ENCODE data around the gene CHAC2.

CHAC2 gene

DNA sequence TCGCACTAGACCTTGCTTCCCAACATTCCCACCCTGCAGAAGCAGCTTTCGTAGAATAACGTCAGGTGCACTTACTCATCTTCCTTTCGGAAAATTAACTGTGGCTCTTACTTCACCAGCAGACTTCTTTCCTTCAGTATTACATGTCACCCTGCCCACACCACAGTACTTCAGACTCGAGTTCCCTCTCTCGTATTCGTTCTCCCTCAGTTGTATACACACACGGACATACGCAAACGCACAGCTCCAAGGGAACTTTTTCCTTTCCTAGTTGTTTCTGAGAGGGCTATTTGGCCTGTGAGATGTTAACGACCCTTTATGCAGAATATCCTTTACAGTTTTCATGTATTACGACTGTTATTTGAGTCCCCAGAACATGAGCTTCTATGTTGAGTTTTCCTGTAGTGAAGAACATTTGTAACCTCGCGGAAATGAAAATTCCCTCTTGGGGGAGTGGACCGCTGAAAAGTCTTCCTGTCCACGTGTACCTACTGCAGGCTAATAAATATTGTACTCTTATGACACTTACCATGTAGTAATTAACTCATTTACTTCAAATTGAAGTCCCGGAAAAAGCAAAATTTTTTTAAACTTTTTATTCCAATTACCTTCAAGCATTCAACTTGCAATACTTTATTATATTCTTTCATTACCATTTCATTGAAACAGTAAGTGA, 20.1 kb downstream of the CHAC2 start:
- DNase-seq (ENCODE audit: insufficient read length, low spot score) (no peak), FAIRE-seq (no peak)
- TF ChIP-seq SPI1 (IDR thresholded peaks at IDR 0.05; ENCODE audit: low read depth, low read length) = no peak
- no peak for TF ChIP-seq POU2F2 (IDR thresholded peaks at IDR 0.05; ENCODE audit: low read depth, low read length)
- TF ChIP-seq POLR2AphosphoS5 (IDR thresholded peaks at IDR 0.05; ENCODE audit: low read depth, low read length) = no peak
- no peak for TF ChIP-seq PAX5 (IDR thresholded peaks at IDR 0.05; ENCODE audit: insufficient read depth, low read length, severe bottlenecking)
- no peak for TF ChIP-seq POLR2A (IDR thresholded peaks at IDR 0.05; ENCODE audit: low read depth, low read length)
- TF ChIP-seq TAF1 (IDR thresholded peaks at IDR 0.05; ENCODE audit: low read depth, low read length) = no peak

DNA sequence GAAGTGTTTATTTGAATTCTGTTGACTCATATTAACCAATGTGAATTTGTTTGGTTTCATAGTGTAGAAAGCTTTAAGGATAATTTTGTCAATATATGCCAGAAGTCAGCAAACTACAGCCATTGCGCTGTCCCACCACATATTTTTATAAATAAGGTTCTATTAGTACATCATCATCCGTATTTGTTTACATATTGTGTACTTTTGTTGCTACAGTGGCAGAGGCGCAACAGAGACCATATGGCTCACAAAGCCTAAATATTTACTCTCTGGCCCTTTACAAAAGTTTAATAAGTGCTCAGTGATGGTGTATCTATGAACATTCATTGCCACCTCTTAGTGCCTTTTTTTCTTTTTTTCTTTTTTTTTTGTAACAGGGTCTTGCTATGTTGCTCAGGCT, 25.7 kb downstream of the CHAC2 start:
- FAIRE-seq (no peak), DNase-seq (ENCODE audit: insufficient read length, low spot score) (no peak)
- TF ChIP-seq TAF1 (IDR thresholded peaks at IDR 0.05; ENCODE audit: low read depth, low read length) (no peak), POU2F2 (IDR thresholded peaks at IDR 0.05; ENCODE audit: low read depth, low read length) (no peak), SPI1 (IDR thresholded peaks at IDR 0.05; ENCODE audit: low read depth, low read length) (no peak), POLR2A (IDR thresholded peaks at IDR 0.05; ENCODE audit: low read depth, low read length) (no peak), POLR2AphosphoS5 (IDR thresholded peaks at IDR 0.05; ENCODE audit: low read depth, low read length) (no peak), PAX5 (IDR thresholded peaks at IDR 0.05; ENCODE audit: insufficient read depth, low read length, severe bottlenecking) (no peak)

DNA sequence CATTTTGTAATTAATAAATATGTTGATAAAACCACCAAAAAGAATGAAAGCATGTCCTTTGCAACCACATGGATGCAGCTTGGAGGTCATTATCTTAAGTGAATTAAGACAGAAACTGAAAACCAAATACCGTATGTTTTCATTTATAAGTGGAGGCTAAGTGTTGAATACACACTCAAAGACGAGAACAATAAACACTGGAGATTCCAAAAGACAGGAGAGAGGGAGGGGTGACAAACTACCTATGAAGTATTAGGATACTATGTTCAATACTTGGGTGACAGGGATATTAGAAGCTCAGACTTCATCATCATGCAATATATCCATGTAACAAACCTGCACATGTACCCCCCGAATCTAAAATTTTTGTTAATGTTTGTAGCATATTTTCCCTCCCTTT, 26.2 kb downstream of the CHAC2 start:
- FAIRE-seq (no peak), DNase-seq (ENCODE audit: insufficient read length, low spot score) (no peak)
- TF ChIP-seq POLR2A (IDR thresholded peaks at IDR 0.05; ENCODE audit: low read depth, low read length) (no peak), POLR2AphosphoS5 (IDR thresholded peaks at IDR 0.05; ENCODE audit: low read depth, low read length) (no peak), SPI1 (IDR thresholded peaks at IDR 0.05; ENCODE audit: low read depth, low read length) (no peak), PAX5 (IDR thresholded peaks at IDR 0.05; ENCODE audit: insufficient read depth, low read length, severe bottlenecking) (no peak), TAF1 (IDR thresholded peaks at IDR 0.05; ENCODE audit: low read depth, low read length) (no peak), POU2F2 (IDR thresholded peaks at IDR 0.05; ENCODE audit: low read depth, low read length) (no peak)

DNA sequence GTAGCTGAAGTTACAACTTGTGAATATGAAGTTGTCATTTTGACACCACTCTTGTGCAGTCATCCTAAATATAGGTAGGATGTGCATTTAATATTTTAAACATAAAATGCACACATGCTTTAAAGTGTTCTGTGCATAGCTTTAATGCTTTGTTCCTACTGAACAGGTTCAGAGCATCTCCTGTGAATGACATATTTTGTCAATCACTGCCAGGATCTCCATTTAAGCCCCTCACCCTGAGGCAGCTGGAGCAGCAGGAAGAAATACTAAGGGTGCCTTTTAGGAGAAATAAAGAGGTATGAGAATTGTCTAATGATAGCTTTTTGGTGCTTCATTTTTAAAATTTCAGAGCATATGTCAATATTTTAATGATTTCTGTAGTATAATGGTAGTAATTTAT, 33.9 kb downstream of the CHAC2 start:
- DNase-seq (ENCODE audit: insufficient read length, low spot score) (no peak), FAIRE-seq (no peak)
- no peak for TF ChIP-seq TAF1 (IDR thresholded peaks at IDR 0.05; ENCODE audit: low read depth, low read length)
- no peak for TF ChIP-seq SPI1 (IDR thresholded peaks at IDR 0.05; ENCODE audit: low read depth, low read length)
- TF ChIP-seq POLR2A (IDR thresholded peaks at IDR 0.05; ENCODE audit: low read depth, low read length) = no peak
- TF ChIP-seq POU2F2 (IDR thresholded peaks at IDR 0.05; ENCODE audit: low read depth, low read length) = no peak
- no peak for TF ChIP-seq PAX5 (IDR thresholded peaks at IDR 0.05; ENCODE audit: insufficient read depth, low read length, severe bottlenecking)
- no peak for TF ChIP-seq POLR2AphosphoS5 (IDR thresholded peaks at IDR 0.05; ENCODE audit: low read depth, low read length)

DNA sequence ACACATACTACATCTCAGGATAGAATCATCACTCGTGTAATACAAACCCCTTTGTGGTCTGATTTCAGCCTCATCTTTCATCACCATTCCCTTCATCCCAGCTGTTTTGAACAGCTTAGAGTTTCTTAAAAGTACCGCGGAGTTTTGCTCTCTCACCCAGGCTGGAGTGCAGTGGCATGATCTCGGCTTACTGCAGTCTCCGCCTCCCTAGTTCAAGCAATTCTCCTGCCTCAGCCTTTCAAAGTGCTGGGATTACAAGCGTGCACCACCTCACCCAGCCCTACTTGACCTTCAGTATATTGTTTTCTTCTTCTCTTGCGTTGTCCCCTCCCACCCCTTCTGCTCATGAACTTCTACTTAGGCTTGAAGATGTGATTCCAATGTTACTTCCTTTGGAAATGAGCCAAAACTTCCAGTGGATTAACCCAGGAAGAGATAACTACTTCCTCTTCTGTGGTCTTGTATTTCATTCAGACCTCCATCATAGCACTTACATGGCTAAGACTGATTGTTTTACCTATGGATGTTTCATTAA, 35.1 kb downstream of the CHAC2 start:
- TF ChIP-seq PAX5 (IDR thresholded peaks at IDR 0.05; ENCODE audit: insufficient read depth, low read length, severe bottlenecking) (no peak), POLR2A (IDR thresholded peaks at IDR 0.05; ENCODE audit: low read depth, low read length) (no peak), POLR2AphosphoS5 (IDR thresholded peaks at IDR 0.05; ENCODE audit: low read depth, low read length) (no peak), SPI1 (IDR thresholded peaks at IDR 0.05; ENCODE audit: low read depth, low read length) (no peak), TAF1 (IDR thresholded peaks at IDR 0.05; ENCODE audit: low read depth, low read length) (no peak), POU2F2 (IDR thresholded peaks at IDR 0.05; ENCODE audit: low read depth, low read length) (no peak)
- DNase-seq (ENCODE audit: insufficient read length, low spot score) (no peak), FAIRE-seq (peak; percentile 54)

DNA sequence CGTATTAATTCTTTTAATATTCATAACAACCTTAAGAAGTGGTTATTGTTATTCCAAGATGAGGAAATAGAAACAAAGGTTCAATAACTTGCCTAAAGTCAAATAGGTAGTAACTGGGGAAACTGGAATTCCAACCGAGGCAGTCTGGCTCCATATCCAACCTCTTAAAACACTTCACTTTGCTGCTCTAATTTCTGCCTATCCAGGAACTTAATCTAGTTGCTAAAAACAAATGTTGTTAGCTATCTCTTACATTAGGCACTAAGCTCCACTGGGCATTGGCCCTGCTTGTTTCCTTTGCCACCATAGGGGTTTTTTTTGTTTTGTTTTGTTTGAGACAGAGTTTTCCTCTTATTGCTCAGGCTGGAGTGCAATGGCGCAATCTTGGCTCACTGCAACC, 44.0 kb downstream of the CHAC2 start:
- no peak for TF ChIP-seq TAF1 (IDR thresholded peaks at IDR 0.05; ENCODE audit: low read depth, low read length)
- no peak for TF ChIP-seq POLR2AphosphoS5 (IDR thresholded peaks at IDR 0.05; ENCODE audit: low read depth, low read length)
- no peak for TF ChIP-seq POU2F2 (IDR thresholded peaks at IDR 0.05; ENCODE audit: low read depth, low read length)
- no peak for TF ChIP-seq SPI1 (IDR thresholded peaks at IDR 0.05; ENCODE audit: low read depth, low read length)
- FAIRE-seq = no peak
- DNase-seq (ENCODE audit: insufficient read length, low spot score) = no peak

DNA sequence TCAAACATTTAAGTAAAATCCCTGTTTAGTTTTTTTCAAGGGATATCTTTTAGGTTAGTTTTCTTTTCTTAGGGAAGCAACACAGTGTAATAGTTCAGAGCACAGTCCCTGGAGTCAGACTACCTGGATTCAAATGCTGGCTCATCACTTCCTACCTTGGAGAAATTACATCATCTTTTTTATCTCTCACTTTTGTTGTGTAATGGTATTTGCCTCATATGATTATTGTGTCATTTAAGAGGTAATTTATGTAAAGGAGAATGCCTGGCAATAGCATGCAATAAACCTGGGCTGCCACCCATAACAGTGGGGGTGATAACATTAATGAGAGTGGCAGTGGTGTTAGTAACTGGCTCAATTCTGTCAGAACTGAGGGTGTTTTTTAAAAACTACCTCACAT, 45.5 kb downstream of the CHAC2 start:
- no peak for FAIRE-seq
- TF ChIP-seq PAX5 (IDR thresholded peaks at IDR 0.05; ENCODE audit: insufficient read depth, low read length, severe bottlenecking) (no peak), POLR2A (IDR thresholded peaks at IDR 0.05; ENCODE audit: low read depth, low read length) (no peak), POU2F2 (IDR thresholded peaks at IDR 0.05; ENCODE audit: low read depth, low read length) (no peak), POLR2AphosphoS5 (IDR thresholded peaks at IDR 0.05; ENCODE audit: low read depth, low read length) (no peak)
- DNase-seq (ENCODE audit: insufficient read length, low spot score) = no peak

DNA sequence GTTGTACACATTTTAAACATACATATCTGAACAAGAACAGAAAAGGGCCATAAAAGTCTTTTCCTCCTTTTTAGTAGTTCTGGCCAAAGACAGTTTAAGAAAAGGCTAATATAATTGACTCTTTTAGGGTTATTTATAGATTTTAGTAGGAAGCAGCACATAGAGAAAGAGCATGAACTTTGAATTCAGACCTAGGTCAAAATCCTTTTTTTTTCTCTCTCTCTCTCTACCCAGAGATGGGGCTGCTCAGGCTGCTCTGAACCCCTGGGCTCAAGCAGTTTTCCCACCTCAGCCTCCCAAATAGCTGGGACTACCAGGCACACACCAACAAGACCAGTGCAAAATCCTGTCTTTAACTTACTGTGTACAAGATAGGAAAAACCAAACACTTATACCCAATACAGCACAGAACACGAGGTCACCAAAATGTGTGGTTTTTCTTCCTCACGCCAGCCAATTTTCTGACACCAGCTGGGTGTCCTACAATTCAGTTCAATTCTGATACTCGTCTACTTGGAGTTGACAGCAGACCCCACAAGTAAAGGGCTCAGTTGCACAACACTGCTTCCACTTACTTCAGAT, 51.3 kb downstream of the CHAC2 start:
- no peak for DNase-seq (ENCODE audit: insufficient read length, low spot score)
- TF ChIP-seq SPI1 (IDR thresholded peaks at IDR 0.05; ENCODE audit: low read depth, low read length) = no peak
- no peak for TF ChIP-seq POU2F2 (IDR thresholded peaks at IDR 0.05; ENCODE audit: low read depth, low read length)
- no peak for TF ChIP-seq POLR2AphosphoS5 (IDR thresholded peaks at IDR 0.05; ENCODE audit: low read depth, low read length)
- TF ChIP-seq POLR2A (IDR thresholded peaks at IDR 0.05; ENCODE audit: low read depth, low read length) = no peak
- no peak for TF ChIP-seq TAF1 (IDR thresholded peaks at IDR 0.05; ENCODE audit: low read depth, low read length)
- no peak for TF ChIP-seq PAX5 (IDR thresholded peaks at IDR 0.05; ENCODE audit: insufficient read depth, low read length, severe bottlenecking)
- no peak for FAIRE-seq

DNA sequence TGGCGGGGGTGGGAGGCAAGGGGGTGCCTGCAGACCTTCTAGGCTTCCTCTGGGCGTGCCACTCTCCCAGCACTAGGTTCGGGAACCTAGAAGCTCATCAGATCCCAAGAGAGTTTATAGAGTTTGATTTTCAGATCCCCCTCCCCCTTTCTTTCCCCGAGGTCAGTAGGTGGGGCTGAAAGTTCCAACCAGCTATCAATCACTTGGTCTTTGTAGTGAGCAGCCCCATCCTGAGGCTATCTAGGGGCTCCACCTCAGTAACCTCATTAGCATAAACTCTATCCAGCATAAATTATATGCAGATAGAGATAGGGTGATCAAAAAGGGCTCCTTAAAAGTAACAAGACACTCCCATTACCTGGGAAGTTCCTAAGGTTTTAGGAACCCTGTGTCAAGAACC, 52.0 kb downstream of the CHAC2 start:
- no peak for DNase-seq (ENCODE audit: insufficient read length, low spot score)

More for the DNA sequence above, 52.0 kb downstream of the CHAC2 start:
- FAIRE-seq = no peak
- no peak for TF ChIP-seq TAF1 (IDR thresholded peaks at IDR 0.05; ENCODE audit: low read depth, low read length)
- TF ChIP-seq POLR2AphosphoS5 (IDR thresholded peaks at IDR 0.05; ENCODE audit: low read depth, low read length) = no peak
- no peak for TF ChIP-seq PAX5 (IDR thresholded peaks at IDR 0.05; ENCODE audit: insufficient read depth, low read length, severe bottlenecking)
- TF ChIP-seq POLR2A (IDR thresholded peaks at IDR 0.05; ENCODE audit: low read depth, low read length) = no peak
- TF ChIP-seq POU2F2 (IDR thresholded peaks at IDR 0.05; ENCODE audit: low read depth, low read length) = no peak
- no peak for TF ChIP-seq SPI1 (IDR thresholded peaks at IDR 0.05; ENCODE audit: low read depth, low read length)
